Measurements from ENCODE around the gene LSM14B. TPM values are rescaled to one million over a fixed set of nuclear protein-coding genes. Genes with fewer than 3 reads are reported as not detected.

The LSM14B gene
- total RNA-seq, 4 donors from 2014 or later = 28.0 to 52.5 (median 36.2) TPM

GRCh38 chr20:62101078-62101477, 21.2 kb upstream of the LSM14B start:
- no peaks in the 10 kb centered on the region for H3K9me3 ChIP-seq
- H3K4me1 ChIP-seq = no peaks in the 10 kb centered on the region
- DNase-seq (no peak), ATAC-seq (no peak)
- H3K27ac ChIP-seq = no peak overlapping the region
- in situ Hi-C loops (cut with MboI; ENCODE audit: low sequenced_read_pairs in 4 of 4) (no loop called here), intact Hi-C loops (cut with DNase I; ENCODE audit: low total_unique reads) (no loop called here)
- H3K27me3 ChIP-seq = peaks cover 0 to 10% (median 0%) of the 10 kb centered on the region in 3 donors
- no peaks in the 10 kb centered on the region for H3K36me3 ChIP-seq
- H3K4me3 ChIP-seq = peak overlapping the region in 1 of 4 donors; percentile 36
- no peak for TF ChIP-seq CTCF (IDR thresholded peaks at IDR 0.05 in 4 of 5, conservative IDR thresholded peaks at IDR 0.05 in 1 of 5)
- no peak for TF ChIP-seq POLR2A (IDR thresholded peaks at IDR 0.05)

GRCh38 chr20:62103508-62104233, 18.6 kb upstream of the LSM14B start:
- Histone ChIP-seq H3K4me1 (no peaks in the 10 kb centered on the region), H3K9me3 (peaks cover 0 to 10% (median 0%) of the 10 kb centered on the region in 3 donors), H3K27ac (no peak overlapping the region), H3K36me3 (no peaks in the 10 kb centered on the region), H3K4me3 (no peak overlapping the region), H3K27me3 (peaks cover 0 to 10% (median 0%) of the 10 kb centered on the region in 3 donors)
- TF ChIP-seq CTCF (IDR thresholded peaks at IDR 0.05 in 4 of 5, conservative IDR thresholded peaks at IDR 0.05 in 1 of 5) (no peak), POLR2A (IDR thresholded peaks at IDR 0.05) (no peak)
- intact Hi-C loops (cut with DNase I; ENCODE audit: low total_unique reads) (no loop called here), in situ Hi-C loops (cut with MboI; ENCODE audit: low sequenced_read_pairs in 4 of 4) (no loop called here)
- no peak for DNase-seq
- ATAC-seq = no peak

- TF ChIP-seq CTCF (IDR thresholded peaks at IDR 0.05 in 4 of 5, conservative IDR thresholded peaks at IDR 0.05 in 1 of 5) = no peak
- no peak for TF ChIP-seq POLR2A (IDR thresholded peaks at IDR 0.05)
- H3K9me3 ChIP-seq = peaks cover 0 to 17% (median 0%) of the 10 kb centered on the region in 3 donors
- intact Hi-C loops (cut with DNase I; ENCODE audit: low total_unique reads) = no loop called here
- H3K4me3 ChIP-seq = no peak overlapping the region
- DNase-seq (no peak), ATAC-seq (no peak)
- H3K4me1 ChIP-seq = no peaks in the 10 kb centered on the region
- H3K36me3 ChIP-seq = no peaks in the 10 kb centered on the region
- in situ Hi-C loops (cut with MboI; ENCODE audit: low sequenced_read_pairs in 4 of 4) = no loop called here
- H3K27me3 ChIP-seq = peaks cover 0 to 10% (median 0%) of the 10 kb centered on the region in 3 donors
- H3K27ac ChIP-seq = no peak overlapping the region
Observed at GRCh38 chr20:62104234-62104789, 18.0 kb upstream of the LSM14B start.

- Histone ChIP-seq H3K27me3 (peaks cover 0 to 10% (median 0%) of the 10 kb centered on the region in 3 donors), H3K4me3 (no peak overlapping the region), H3K27ac (no peak overlapping the region), H3K36me3 (no peaks in the 10 kb centered on the region), H3K9me3 (peaks cover 0 to 21% (median 0%) of the 10 kb centered on the region in 3 donors), H3K4me1 (no peaks in the 10 kb centered on the region)
- in situ Hi-C loops (cut with MboI; ENCODE audit: low sequenced_read_pairs in 4 of 4) = no loop called here
- DNase-seq (no peak), ATAC-seq (no peak)
- TF ChIP-seq CTCF (IDR thresholded peaks at IDR 0.05 in 4 of 5, conservative IDR thresholded peaks at IDR 0.05 in 1 of 5) (no peak), POLR2A (IDR thresholded peaks at IDR 0.05) (no peak)
- intact Hi-C loops (cut with DNase I; ENCODE audit: low total_unique reads) = no loop called here
Observed at GRCh38 chr20:62104791-62105345, 17.4 kb upstream of the LSM14B start.
